Peyer's patch (tissue), 4 donors: ENCODE results near the gene CNTNAP2.

Experiments
- CTCF ChIP-seq, 6 experiments: fragments of 450-650 bp in 4 of 6; fragments of 200-600 bp in 2 of 6; sonication (generic) in 1 of 6; IDR thresholded peaks; one replicate each; pipeline ENCODE4 v1.5.1; 2017 to 2019; ENCODE audit warnings: antibody characterized with exemption in 6 of 6, mild to moderate bottlenecking in 3 of 6, moderate library complexity in 1 of 6
- POLR2A ChIP-seq, 2 donors: fragments of 450-650 bp; IDR thresholded peaks; one replicate each; pipeline ENCODE4 v1.5.1; 2017; ENCODE audit warnings: antibody characterized with exemption in 2 of 2, mild to moderate bottlenecking in 2 of 2, moderate library complexity in 2 of 2

- TF ChIP-seq CTCF (IDR thresholded peaks at IDR 0.05) (no peak), POLR2A (IDR thresholded peaks at IDR 0.05) (no peak)
Measured at GRCh38 chr7:147885869-147886268, 1769.3 kb downstream of the CNTNAP2 start.
